Measurements from ENCODE around the gene C7orf57. TPM values are rescaled to one million over a fixed set of nuclear protein-coding genes. Genes with fewer than 3 reads are reported as not detected.

Gene C7orf57
- total and polyA plus RNA-seq, 10 of the 15 experiments (the other 5 are each of a cell fraction or from before 2014, with no cell fraction given) = 0.04 to 0.21 (median 0.10) TPM; not detected in 5

DNA sequence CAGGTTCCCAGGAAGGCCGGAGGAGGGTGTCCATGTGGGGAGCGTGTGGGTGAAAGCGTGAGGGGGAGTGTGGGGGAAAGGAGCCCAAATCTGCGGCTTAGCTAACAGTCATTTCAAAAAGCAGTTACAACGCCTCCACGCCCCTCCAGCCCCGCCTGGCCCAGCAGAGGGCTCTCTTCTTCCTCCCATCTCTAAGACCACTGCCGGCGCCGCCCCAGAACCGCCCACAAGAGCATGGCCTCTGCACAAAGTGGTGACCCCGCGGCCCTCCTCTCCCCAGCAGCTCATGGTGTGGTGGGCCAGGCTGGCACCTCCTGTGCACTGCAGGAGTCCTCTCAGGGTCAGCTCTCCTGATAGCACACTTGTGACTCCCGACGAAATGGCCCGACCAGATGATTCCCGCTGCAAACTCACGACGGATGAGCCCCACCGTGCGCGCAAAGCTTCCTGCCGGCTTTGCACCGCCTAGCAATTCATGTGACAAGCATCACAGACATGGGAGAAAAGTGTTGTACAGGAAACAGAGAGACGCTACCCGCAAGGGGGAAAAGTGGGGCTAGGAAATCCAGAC, 43.5 kb upstream of the C7orf57 start (continued):
- TF ChIP-seq ZNF687 (IDR thresholded peaks at IDR 0.05) = no peak
- TF ChIP-seq JUND (IDR thresholded peaks at IDR 0.05; ENCODE audit: low read depth, low read length) = 0 out of 2 replicates have a peak, but pooled peaks have one; percentile 45
- TF ChIP-seq, protein P1, sequence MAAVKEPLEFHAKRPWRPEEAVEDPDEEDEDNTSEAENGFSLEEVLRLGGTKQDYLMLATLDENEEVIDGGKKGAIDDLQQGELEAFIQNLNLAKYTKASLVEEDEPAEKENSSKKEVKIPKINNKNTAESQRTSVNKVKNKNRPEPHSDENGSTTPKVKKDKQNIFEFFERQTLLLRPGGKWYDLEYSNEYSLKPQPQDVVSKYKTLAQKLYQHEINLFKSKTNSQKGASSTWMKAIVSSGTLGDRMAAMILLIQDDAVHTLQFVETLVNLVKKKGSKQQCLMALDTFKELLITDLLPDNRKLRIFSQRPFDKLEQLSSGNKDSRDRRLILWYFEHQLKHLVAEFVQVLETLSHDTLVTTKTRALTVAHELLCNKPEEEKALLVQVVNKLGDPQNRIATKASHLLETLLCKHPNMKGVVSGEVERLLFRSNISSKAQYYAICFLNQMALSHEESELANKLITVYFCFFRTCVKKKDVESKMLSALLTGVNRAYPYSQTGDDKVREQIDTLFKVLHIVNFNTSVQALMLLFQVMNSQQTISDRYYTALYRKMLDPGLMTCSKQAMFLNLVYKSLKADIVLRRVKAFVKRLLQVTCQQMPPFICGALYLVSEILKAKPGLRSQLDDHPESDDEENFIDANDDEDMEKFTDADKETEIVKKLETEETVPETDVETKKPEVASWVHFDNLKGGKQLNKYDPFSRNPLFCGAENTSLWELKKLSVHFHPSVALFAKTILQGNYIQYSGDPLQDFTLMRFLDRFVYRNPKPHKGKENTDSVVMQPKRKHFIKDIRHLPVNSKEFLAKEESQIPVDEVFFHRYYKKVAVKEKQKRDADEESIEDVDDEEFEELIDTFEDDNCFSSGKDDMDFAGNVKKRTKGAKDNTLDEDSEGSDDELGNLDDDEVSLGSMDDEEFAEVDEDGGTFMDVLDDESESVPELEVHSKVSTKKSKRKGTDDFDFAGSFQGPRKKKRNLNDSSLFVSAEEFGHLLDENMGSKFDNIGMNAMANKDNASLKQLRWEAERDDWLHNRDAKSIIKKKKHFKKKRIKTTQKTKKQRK (IDR thresholded peaks at IDR 0.05; ENCODE audit: low read depth, low read length) = no peak
- TF ChIP-seq NBN (IDR thresholded peaks at IDR 0.05) = peak; percentile 90
- TF ChIP-seq IKZF1 (conservative IDR thresholded peaks at IDR 0.05) = peak; percentile 66
- TF ChIP-seq ZZZ3 (IDR thresholded peaks at IDR 0.05; ENCODE audit: control insufficient read depth, insufficient read length, low read depth) = no peak
- TF ChIP-seq ZBTB40 (IDR thresholded peaks at IDR 0.05; ENCODE audit: borderline replicate concordance) = no peak
- peak; percentile 59 for TF ChIP-seq JUNB (IDR thresholded peaks at IDR 0.05)
- TF ChIP-seq GABPA (IDR thresholded peaks at IDR 0.05; ENCODE audit: low read depth) = 0 out of 2 replicates have a peak, but pooled peaks have one; percentile 17
- TF ChIP-seq, protein P2, sequence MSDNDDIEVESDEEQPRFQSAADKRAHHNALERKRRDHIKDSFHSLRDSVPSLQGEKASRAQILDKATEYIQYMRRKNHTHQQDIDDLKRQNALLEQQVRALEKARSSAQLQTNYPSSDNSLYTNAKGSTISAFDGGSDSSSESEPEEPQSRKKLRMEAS (IDR thresholded peaks at IDR 0.05; ENCODE audit: low read depth, low read length) = peak; percentile 38
- TF ChIP-seq EED (IDR thresholded peaks at IDR 0.05; ENCODE audit: low read depth) = peak; percentile 80
- TF ChIP-seq MTA2 (IDR thresholded peaks at IDR 0.05; ENCODE audit: low read depth) = peak; percentile 50; the same call in 1 of the 2 replicates
- TF ChIP-seq TCF12 (IDR thresholded peaks at IDR 0.05; ENCODE audit: low read depth, low read length) = peak; percentile 53; the same call in 1 of the 2 replicates
- TF ChIP-seq USF2 (IDR thresholded peaks at IDR 0.05; ENCODE audit: borderline replicate concordance, low read depth, low read length) = no peak
- TF ChIP-seq POLR2AphosphoS2 (IDR thresholded peaks at IDR 0.05; ENCODE audit: low read depth, low read length) = no peak
- TF ChIP-seq NFYA (IDR thresholded peaks at IDR 0.05; ENCODE audit: borderline replicate concordance, low read depth, low read length) = no peak
- TF ChIP-seq IRF4 (IDR thresholded peaks at IDR 0.05; ENCODE audit: low read depth, low read length) = peak; percentile 70
- peak; percentile 67 for TF ChIP-seq PAX5 (IDR thresholded peaks at IDR 0.05; ENCODE audit: borderline replicate concordance, low read depth, low read length)
